HFF-Myc (cell line): ENCODE data around the gene KCNT1.

Source experiments
- DNase-seq: peaks from one replicate; pipeline ENCODE4 v3.0.0-alpha.2; 2011; ENCODE audit warnings: low read depth; ENCODE audit errors: extremely low read depth
- H3K4me3 ChIP-seq: replicated peaks from 2 replicates; pipeline ENCODE4 v1.5.1; 2011; ENCODE audit warnings: low read depth, mild to moderate bottlenecking, control low read depth, low read length
- TF ChIP-seq, protein P1 (sequence below): IDR thresholded peaks from 2 replicates; pipeline ENCODE4 v1.5.1; 2012; ENCODE audit warnings: mild to moderate bottlenecking, low read depth, low read length, control low read depth; ENCODE audit errors: missing control alignments

KCNT1 gene

GRCh38 chr9:135743546-135744332 is 41.8 kb downstream of the KCNT1 start:
- TF ChIP-seq, protein P1, sequence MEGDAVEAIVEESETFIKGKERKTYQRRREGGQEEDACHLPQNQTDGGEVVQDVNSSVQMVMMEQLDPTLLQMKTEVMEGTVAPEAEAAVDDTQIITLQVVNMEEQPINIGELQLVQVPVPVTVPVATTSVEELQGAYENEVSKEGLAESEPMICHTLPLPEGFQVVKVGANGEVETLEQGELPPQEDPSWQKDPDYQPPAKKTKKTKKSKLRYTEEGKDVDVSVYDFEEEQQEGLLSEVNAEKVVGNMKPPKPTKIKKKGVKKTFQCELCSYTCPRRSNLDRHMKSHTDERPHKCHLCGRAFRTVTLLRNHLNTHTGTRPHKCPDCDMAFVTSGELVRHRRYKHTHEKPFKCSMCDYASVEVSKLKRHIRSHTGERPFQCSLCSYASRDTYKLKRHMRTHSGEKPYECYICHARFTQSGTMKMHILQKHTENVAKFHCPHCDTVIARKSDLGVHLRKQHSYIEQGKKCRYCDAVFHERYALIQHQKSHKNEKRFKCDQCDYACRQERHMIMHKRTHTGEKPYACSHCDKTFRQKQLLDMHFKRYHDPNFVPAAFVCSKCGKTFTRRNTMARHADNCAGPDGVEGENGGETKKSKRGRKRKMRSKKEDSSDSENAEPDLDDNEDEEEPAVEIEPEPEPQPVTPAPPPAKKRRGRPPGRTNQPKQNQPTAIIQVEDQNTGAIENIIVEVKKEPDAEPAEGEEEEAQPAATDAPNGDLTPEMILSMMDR, result no peak
- DNase-seq, result no peak

GRCh38 chr9:135744333-135745070 is 42.5 kb downstream of the KCNT1 start:
- TF ChIP-seq, protein P1, result no peak
- no peak for DNase-seq
- no peak overlapping the region for H3K4me3 ChIP-seq

More at GRCh38 chr9:135743546-135744332, 41.8 kb downstream of the KCNT1 start:
- H3K4me3 ChIP-seq, result no peak overlapping the region

GRCh38 chr9:135745189-135745588 is 43.2 kb downstream of the KCNT1 start:
- TF ChIP-seq, protein P1, result no peak
- no peak for DNase-seq

DNA sequence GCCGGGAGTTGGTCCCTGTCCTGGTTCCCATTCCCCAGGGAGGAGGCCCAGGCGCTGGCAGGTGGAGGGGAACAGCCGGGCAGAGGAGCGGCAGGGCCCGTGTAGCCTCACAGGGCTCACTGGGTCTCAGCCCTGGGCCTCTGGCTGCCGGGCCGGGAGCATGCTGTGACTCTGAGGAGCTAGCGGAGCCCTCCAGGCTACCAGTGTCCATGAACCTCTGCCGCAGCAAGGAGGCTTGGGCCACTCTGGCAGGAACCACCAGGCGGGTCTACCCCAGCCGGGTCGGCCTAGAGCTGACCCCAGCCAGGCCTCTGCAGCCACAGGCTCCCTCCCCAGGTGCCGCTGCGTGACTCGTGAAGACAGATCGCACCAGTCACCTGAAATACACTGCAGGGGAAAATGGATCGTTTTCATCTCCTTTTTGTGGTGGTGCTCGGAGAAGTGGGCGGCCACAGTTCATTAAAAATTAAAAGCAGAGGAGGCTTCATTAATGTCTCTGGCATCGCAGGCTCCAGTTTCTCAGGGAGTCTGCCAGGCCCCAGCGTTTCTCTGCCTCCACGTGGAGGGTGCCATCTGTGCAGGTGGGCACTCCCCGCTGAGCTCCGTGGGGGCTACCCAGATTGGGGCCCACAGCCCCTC is 43.8 kb downstream of the KCNT1 start:
- no peak overlapping the region for H3K4me3 ChIP-seq
- TF ChIP-seq, protein P1, result no peak
- no peak for DNase-seq

More at GRCh38 chr9:135745189-135745588, 43.2 kb downstream of the KCNT1 start:
- H3K4me3 ChIP-seq, result no peak overlapping the region

DNA sequence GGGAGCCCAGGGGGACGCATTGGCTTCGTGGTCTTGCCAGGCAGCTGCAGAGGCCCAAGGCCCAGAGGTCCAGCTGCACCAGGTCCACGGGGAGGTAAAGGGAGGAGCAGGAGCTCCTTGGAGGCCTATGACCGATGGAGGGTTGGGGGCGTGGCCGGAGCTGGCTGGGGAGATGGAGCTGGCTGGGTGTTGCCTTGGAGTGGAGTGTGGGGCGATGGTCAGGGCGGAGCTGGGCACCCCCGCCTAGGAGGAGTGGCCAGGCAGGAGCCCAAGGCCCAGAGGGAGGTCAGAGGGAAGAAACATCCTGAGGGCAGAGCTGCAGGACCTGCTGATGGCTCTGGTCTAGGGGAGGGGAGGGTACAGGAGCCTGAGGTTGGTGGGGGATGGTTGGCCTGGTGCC is 44.6 kb downstream of the KCNT1 start:
- TF ChIP-seq, protein P1, result no peak
- DNase-seq, result no peak
- H3K4me3 ChIP-seq, result no peak overlapping the region

- TF ChIP-seq, protein P1, result no peak
- no peak for DNase-seq
- no peak overlapping the region for H3K4me3 ChIP-seq
Observed at GRCh38 chr9:135747311-135747710, 45.3 kb downstream of the KCNT1 start.
